Activated naive CD4-positive, alpha-beta T cell (primary cell): ENCODE measurements around the gene MMP17.
"Not testable (repeated sequence)": the region's sequence is repeated elsewhere in the genome, so short reads cannot be mapped to it uniquely, and the experiment has no call there.

Experiments used
- DNase-seq, 4 experiments: peaks; one replicate each; lab custom pipeline; 2025; lab: John Stamatoyannopoulos, UW

MMP17 gene

GRCh38 chr12:131800594-131801135 lies 27.5 kb upstream of the MMP17 start:
- no peak for DNase-seq

GRCh38 chr12:131801254-131801866 lies 26.8 kb upstream of the MMP17 start:
- no peak for DNase-seq

- DNase-seq = no peak
Observed at GRCh38 chr12:131803961-131804521, 24.2 kb upstream of the MMP17 start.

- no peak for DNase-seq
Observed at GRCh38 chr12:131805421-131805820, 22.8 kb upstream of the MMP17 start.

DNA sequence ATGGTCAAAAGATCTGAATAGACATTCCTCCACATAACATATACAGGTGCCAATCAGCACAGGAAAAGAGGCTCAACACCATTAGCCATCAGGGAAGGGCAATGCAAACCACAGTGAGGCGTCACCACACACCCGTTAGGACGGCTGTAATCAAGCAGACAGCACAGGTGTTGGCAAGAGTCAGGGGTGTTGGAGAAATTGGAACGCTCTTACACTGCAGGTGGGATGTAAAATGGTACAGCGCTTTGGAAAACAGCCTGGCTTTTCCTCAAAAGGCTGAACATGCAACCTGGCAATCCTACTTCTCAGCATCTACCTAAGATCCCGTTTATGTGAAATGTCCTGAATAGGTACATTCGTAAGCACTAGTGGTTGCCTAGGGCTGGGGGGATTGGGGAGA lies 21.5 kb upstream of the MMP17 start:
- DNase-seq = no peak

- peak in 1 of 4 experiments; percentile 41 for DNase-seq
Observed at GRCh38 chr12:131808744-131809371, 19.3 kb upstream of the MMP17 start.

DNA sequence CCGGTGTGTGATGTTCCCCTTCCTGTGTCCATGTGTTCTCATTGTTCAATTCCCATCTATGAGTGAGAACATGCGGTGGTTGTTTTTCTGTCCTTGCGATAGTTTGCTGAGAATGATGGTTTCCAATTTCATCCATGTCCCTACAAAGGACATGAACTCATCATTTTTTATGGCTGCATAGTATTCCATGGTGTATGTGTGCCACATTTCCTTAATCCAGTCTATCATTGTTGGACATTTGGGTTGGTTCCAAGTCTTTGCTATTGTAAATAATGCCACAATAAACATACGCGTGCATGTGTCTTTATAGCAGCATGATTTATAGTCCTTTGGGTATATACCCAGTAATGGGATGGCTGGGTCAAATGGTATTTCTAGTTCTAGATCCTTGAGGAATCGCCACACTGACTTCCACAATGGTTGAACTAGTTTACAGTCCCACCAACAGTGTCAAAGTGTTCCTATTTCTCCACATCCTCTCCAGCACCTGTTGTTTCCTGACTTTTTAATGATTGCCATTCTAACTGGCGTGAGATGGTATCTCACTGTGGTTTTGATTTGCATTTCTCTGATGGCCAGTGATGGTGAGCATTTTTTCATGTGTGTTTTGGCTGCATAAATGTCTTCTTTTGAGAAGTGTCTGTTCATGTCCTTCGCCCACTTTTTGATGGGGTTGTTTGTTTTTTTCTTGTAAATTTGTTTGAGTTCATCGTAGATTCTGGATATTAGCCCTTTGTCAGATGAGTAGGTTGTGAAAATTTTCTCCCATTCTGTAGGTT lies 18.5 kb upstream of the MMP17 start:
- DNase-seq = not testable (repeated sequence)

- DNase-seq = no peak
Observed at GRCh38 chr12:131810726-131811125, 17.5 kb upstream of the MMP17 start.

- DNase-seq = no peak
Observed at GRCh38 chr12:131815131-131815530, 13.1 kb upstream of the MMP17 start.

GRCh38 chr12:131816495-131816894 lies 11.7 kb upstream of the MMP17 start:
- no peak for DNase-seq

GRCh38 chr12:131817241-131817640 lies 11.0 kb upstream of the MMP17 start:
- DNase-seq = no peak

DNA sequence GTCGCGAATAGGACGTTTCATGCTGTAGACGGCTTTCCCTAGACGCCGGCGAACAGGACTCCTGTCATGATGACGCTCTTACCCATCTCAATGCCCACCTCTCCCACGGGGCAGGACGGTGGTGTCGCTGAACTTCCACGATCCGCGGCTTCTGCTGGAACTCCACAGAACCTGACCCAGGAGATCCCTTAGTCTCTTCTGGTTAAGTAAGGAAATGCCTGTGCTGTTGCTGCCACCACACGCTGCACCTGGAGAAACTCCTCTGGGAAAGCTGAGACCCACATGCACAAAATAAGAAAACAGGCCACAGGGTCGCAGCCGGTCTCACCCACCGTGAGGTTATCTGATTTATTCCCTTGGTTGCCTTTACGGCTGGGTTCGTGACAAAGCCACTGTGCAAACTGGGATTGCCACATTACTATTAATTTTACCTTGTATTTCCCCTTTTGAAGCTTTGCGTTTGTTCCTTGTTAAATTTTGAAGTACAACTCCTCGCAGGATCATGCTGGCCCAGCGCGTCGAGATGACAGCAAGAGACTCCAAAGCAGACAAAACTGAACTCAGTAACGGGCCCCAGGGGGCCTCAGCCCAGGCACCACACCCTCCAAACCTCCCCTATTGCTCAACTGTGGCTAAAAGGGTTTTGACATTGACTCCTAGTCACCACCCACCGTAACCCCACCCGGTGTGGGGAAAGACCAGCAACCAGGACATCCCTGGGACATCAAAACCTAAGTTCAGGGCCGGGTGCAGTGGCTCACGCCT lies 9.2 kb upstream of the MMP17 start:
- DNase-seq = no peak

DNA sequence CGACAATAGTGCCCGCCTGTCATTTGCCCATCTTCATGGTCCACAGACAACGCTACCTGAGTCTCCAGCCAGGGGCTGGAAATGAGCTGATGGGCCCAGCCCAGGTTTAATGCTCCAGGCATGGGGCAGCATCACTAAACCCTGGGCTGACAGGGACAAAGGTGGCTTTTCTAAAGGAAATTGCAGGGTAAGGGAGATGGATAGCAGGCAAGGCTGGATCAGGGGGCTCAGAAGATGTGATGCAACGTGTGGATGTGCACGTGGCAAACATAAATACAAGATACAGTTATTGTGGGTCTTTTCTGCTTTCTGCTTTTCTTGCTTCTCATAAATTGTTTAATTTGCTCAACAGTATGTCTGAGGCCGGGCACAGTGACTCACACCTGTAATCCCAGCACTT lies 3.7 kb upstream of the MMP17 start:
- DNase-seq = no peak

DNA sequence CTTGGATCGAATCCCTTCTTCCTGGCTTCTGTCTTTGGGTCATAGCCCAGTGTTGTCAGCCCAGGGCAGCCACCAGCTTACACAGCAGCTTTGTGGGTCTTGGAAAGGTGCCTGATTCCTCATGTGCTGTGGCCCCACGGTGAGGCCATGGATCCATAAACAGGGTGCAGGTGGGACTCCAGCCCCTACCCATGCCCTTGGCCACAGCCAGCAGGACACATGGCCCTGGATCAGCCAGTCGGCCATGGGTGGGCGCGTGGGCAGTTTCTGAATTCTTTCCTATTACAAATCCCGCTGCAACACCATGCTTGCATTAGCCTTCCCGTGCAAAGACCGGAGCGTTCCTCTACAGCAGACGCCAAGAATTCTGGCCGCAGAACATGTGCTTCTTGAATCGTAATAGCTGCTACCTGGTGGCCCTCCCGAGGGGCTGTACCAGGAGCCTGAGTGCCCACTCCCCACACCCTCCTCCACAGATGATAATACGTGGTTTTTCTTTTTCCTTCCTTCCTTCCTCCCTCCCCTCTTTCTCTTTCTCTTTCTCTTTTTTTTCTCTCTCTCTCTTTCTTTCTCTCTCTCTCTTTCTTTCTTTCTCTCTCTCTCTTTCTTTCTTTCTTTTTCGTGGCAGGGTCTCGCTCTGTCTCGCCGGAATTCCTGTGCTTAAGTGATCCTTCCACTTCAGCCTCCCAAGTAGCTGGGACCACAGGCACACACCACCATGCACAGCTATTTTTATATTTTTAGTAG lies 2.9 kb upstream of the MMP17 start:
- DNase-seq = no peak

DNA sequence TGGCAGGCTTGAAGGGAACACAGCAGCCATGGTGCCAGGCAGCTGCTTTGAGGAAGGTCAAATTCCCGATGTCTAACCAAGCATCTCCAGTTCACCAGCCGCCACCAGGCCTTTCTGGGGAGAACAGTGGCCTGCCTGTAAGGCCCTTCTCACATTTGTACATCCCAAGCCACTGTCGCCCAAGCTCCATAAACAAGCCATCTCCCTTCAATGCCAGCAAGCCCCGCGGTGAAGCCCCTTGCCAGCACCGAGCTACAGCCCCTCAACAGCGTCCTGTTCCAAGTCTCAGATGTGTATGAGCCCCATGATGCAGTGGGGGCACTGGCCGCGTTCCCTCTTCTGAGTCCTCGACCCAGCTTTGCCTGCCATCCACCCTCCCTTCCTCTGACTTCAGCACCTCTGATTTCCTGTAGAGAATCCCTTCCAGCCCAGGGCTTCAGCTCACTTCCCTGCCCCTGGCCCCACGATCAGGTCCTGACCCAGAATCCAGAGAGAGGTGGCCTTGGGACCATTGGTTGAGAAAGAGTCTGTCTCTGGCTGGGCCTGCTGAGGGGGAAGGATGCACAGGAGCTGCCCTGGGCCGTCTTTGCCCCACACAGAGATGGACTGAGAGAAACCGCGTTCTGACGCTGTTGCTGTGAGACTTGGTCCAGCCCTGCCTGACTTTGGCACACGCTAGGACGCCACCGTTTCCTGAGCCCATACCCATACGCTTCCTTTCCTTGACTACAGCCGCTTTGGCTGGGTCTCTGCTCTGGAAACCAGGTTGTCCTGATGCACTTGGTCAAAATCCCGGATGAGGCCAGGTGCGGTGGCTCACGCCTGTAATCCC lies 1.9 kb upstream of the MMP17 start:
- no peak for DNase-seq

DNA sequence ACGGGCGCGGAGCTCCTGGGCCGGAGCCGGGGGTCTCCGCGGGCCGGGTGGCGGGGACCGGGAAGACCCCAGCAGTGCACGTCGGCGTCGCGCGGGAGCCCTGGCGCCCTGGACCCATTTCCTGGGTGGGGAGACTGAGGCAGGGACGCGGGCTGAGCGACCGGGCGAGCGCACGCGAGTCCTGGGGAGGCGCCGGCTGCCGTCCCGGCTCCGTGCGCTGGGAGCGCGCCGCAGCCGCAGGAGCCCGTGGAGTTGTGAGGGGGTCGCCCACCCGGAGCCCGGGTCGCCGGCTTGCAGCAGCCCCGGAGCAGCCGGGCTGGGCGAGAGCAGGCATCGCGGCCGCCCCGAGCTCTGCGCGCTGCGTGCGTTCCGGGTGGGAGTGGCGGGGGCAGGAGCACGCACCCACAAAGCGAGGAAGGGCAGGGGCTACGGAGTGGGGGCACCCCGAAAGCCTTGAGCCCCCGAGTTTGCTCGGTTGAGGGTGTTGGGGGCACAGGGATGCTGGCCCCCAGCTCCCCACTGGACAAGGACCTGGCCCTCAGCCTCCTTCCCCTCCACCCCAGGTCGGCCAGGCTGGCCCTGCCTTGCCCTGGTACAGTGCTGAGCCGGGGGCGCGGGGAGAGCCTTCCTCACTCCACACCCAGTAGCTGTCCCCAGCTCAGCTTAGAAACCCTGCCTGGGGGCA lies 620 bp downstream of the MMP17 start:
- no peak for DNase-seq

DNA sequence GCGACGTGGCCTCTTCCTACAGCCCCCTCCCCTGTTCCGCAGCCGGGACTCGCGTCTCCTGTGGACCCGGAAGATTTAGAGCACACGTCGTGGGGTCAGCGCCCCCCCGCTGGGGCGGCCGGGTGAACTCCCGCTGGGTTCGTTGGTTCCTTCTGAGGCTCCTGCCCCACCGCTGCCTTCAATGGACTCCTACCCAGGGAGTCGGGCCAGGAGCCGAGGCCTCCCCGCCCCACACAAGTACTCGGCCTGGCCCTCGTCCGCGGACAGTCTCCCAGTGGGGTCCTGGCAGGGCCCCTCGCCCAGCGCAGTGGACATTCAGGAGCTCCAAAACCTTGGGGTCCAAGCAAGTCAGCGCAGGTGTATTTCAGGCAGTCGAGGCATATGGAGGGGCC lies 1.2 kb downstream of the MMP17 start:
- DNase-seq = no peak

DNA sequence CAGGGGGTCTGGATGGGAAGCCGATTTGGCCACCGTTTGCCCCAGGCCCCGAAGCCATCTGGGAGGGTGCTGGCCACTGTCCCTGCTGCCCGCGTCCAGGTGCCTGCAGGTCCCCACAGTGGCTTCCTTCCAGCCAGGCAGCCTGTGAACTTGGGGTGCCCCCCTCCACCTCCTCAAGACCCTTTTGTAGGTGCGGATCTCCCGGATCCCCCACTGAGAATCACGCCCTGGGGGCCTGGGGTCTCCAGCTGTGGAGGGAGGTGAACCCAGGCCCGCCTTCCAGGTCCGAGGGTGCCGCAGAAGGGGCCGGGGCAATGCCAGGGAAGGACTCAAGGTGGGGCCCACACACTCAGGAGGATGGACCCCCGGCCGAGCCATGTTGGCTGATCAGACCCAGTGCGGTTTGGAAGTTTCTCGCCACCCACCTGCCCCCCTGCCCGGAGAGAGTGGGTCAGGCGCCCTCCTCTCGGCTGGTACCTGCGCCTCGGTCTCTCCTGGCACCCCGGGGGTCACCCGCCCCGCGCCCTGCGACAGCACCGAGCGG lies 1.7 kb downstream of the MMP17 start:
- no peak for DNase-seq

- DNase-seq = no peak
Observed at GRCh38 chr12:131830335-131830913, 2.2 kb downstream of the MMP17 start.
